AG09309 (cell line): ENCODE data around the gene ATG12.

Experiments
- DNase-seq: peaks from one replicate; pipeline ENCODE4 v3.0.0-alpha.2; 2010; ENCODE audit warnings: low read depth
- H3K4me3 ChIP-seq: 2 replicates; pipeline ENCODE4 v1.5.1; 2011; ENCODE audit warnings: mild to moderate bottlenecking, low read depth, low read length, moderate library complexity; ENCODE audit not compliant: control insufficient read depth
- CTCF ChIP-seq: IDR thresholded peaks from 2 replicates; pipeline ENCODE4 v1.5.1; 2011; ENCODE audit warnings: mild to moderate bottlenecking, low read depth, low read length, inconsistent platforms; ENCODE audit not compliant: insufficient read depth, control insufficient read depth; ENCODE audit errors: missing control alignments

ATG12 gene

GRCh38 chr5:115872447-115872846 is 31.1 kb upstream of the ATG12 start:
- no peak for DNase-seq
- no peak overlapping the region for H3K4me3 ChIP-seq
- TF ChIP-seq CTCF: no peak

GRCh38 chr5:115869256-115869795 is 28.0 kb upstream of the ATG12 start:
- no peak for TF ChIP-seq CTCF
- no peak overlapping the region for H3K4me3 ChIP-seq
- DNase-seq: no peak

- H3K4me3 ChIP-seq: no peak overlapping the region
- no peak for DNase-seq
- TF ChIP-seq CTCF: no peak
Measured at GRCh38 chr5:115859378-115859777, 18.0 kb upstream of the ATG12 start.

- TF ChIP-seq CTCF: no peak
- no peak overlapping the region for H3K4me3 ChIP-seq
- no peak for DNase-seq
Measured at GRCh38 chr5:115858396-115858795, 17.0 kb upstream of the ATG12 start.

GRCh38 chr5:115857626-115858349 is 16.4 kb upstream of the ATG12 start:
- TF ChIP-seq CTCF: no peak
- H3K4me3 ChIP-seq: no peak overlapping the region
- DNase-seq: peak; percentile 53

GRCh38 chr5:115857057-115857479 is 15.7 kb upstream of the ATG12 start:
- DNase-seq: no peak
- H3K4me3 ChIP-seq: no peak overlapping the region
- TF ChIP-seq CTCF: no peak
